Measurements from ENCODE around the gene TMEM97.

DNA sequence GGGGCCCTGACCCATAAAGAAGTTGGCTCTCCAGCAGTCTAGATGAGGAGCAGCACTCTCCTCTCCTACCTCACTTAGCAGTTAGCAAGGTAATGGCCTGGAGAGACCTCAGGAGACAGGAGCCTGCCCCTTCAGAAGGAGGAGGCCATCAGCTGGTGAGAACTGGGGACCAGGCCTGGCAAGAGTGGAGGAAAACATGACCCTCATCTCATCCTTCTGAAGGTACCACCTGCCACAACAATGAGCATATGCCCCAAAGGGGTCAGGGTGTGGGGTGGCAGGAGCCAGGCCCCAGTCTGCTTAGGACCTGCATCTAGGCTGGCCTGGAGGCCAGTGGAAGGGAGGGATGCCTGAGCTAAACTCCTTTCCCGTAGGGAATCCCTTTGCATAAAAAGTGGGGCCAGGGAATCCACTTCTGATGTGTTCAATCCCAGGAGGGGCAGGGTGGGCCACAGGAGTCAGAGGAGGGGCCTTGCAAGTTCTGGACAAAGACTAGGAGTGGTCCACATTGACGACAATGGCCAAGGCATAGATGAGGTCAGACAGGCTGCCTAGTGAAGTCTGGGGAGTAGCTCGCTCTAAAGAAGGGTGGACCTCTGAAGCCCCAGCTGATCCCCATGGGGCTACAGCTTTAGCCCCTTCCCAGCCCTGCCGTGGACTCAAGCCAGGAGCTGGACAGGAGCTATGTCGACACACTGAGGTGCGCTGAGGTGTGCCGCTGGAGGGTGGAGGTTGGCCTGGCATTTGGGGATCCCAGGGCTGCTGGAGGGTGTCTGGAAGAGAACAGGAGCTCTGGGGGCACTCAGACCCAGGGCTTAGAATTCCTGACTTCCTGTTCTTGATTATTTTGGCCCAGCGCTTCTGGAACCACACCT is 45.0 kb downstream of the TMEM97 start:
- TF ChIP-seq, protein P1, sequence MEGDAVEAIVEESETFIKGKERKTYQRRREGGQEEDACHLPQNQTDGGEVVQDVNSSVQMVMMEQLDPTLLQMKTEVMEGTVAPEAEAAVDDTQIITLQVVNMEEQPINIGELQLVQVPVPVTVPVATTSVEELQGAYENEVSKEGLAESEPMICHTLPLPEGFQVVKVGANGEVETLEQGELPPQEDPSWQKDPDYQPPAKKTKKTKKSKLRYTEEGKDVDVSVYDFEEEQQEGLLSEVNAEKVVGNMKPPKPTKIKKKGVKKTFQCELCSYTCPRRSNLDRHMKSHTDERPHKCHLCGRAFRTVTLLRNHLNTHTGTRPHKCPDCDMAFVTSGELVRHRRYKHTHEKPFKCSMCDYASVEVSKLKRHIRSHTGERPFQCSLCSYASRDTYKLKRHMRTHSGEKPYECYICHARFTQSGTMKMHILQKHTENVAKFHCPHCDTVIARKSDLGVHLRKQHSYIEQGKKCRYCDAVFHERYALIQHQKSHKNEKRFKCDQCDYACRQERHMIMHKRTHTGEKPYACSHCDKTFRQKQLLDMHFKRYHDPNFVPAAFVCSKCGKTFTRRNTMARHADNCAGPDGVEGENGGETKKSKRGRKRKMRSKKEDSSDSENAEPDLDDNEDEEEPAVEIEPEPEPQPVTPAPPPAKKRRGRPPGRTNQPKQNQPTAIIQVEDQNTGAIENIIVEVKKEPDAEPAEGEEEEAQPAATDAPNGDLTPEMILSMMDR (IDR thresholded peaks at IDR 0.05), result no peak
- no peak for TF ChIP-seq EP300 (IDR thresholded peaks at IDR 0.05)

Measured in stomach (tissue), 4 donors.